Mucosa of gallbladder (tissue), 1 donor: ENCODE results near the gene FCHSD2. TPM values are rescaled to one million over a fixed set of nuclear protein-coding genes. Genes with fewer than 3 reads are reported as not detected.
"Not testable (repeated sequence)": the region's sequence is repeated elsewhere in the genome, so short reads cannot be mapped to it uniquely, and the experiment has no call there.

Experiments used
- DNase-seq: peaks from one replicate; pipeline ENCODE4 v3.0.0-alpha.2; 2020; ENCODE audit warnings: low spot score
- total RNA-seq: library from RNA; stranded (reverse); gene quantifications from one replicate; pipeline ENCODE4 v1.2.1, GENCODE V29; 2021
- donor health status: DM: no; HTN: no; CAD: no.

The FCHSD2 gene
- total RNA-seq, 1 donor from 2014 or later: 56.4 TPM

DNA sequence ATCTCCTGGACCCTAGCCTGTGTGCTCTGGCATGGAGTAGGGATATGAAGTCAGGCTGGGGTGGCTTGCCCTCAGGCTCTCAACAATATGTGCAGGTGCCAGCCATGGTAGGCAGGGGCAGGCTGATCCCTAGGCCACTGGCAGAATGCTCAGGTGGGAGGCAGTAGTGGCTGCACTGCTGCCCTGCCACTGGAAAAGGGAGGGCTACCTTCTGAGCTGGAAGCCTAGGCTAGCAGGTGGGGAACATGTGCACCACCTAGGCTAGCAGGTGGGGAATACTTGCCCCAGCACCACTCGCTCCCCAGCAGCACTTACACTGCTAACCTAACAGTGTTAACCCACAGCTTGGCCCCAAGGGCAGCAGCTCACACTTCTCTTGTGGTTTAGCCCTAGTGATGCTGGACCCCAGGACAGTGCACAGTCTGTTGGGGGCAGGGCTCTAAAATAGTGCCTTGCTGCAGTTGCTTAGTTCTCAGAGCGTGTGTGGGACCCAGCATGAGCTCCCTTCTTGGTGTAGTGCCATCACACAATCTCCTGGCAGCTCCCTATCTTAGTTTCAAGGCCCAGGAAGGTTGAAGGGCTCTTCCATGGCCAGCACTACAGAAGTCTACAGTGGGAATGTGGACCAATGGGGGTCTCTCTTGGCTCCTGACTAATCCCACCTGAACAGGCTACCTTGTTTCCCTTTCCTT is 130.8 kb downstream of the FCHSD2 start:
- no peak for DNase-seq

DNA sequence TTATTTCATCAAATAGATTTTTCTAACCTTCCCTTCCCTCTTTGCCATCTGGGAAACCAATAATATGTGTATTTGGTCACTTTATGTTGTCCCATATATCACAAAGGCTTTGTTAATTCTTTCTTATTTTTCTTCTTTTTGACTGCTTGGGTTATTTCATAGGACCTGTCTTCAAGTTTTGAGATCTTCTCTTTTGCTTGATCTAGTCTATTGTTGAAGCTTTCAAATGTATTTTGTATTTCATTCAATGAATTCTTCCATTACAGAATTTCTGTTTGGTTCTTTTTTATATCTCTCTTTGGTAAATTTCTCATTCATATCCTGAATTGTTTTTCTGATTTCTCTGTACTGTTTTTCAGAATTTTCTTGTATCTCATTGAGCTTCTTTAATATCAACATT is 132.1 kb downstream of the FCHSD2 start:
- DNase-seq: no peak

DNA sequence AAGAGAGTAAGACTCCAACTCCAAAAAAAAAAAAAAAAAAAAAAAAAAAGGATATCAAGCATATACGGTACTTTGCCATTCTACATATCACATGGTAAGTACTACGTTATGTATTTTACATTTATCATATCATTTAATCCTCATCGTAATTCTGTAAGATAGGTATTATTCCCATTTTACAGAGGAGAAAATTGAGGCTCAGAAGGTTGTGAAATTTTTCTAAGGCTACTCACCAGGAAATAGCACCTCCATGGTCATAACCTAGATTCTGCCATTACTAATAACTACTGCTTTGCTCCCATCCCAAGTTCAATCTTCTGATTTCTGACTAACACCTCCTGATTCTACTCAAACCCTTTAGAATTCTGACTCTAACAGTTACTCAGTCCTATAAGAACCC is 138.0 kb downstream of the FCHSD2 start:
- DNase-seq: no peak

DNA sequence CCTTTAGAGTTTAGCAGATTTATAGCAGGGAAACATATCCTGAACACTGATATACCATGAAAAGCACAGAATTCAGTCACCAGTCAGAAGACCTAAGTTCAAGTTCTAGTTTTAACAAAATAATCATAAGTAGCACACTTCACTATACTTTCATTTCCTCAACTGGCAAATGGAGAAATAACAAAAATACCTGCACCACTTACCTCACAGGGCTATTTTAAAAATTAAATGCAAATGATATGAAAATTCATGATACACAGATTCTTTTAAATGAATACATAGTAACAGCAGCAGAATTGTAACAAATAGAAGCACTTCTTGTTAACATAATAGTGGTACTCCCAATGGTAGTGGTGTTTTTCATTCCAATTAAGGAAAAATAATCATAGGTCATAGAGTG is 139.0 kb downstream of the FCHSD2 start:
- no peak for DNase-seq

DNA sequence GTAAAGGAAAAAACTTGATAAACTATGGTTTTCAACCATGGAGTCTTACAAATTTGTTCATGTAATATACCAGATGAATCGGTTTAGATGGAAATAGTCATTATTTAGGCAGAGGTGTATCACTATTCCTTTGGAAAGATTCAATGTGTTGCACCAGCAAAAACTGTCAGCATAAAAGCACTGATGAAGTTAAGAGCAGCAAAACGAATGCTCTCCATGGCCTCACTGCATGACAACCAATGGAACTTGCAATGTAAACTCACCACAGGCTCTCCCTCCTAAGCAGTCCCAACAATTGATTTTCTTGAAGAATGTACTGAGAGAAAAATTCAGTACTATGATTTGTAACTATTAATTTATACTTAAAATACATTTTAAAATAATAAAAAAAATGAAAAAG is 139.9 kb downstream of the FCHSD2 start:
- DNase-seq: no peak

DNA sequence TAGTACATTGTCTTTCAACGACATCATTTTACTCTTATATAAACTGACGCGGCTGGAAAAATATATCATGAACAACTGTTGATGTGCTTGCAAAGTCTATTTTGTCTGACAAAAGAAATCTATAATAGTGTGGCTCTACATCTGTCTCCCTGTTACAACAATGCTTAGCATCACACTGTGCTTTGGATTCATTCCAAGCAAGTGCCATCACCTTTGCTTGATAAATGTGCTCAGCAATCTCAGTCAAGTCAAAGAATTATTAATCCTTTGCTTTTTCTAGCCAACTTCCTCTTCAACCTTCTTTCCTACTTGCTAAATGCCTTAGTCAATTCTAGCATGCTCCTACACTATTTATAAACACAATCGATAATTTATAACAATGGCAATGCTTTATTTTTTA is 140.5 kb downstream of the FCHSD2 start:
- DNase-seq: peak; percentile 80

DNA sequence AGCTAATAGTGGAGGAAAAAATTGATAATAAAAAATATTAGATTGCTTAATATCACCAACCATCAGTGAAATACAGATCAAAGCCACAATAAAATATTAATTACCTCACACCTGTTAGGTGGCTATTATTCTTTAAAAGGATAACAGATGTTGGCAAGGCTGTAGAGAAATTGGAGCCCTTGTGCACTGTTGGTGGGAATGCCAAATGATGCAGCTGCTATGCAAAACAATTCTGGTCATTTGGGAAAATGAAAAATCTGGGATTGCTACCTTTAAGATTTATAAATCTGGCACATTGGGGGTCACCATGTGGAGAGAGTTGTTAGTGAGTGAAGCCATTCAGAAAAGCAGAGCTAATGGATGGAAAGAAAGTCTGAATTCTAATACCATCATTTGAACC is 143.4 kb downstream of the FCHSD2 start:
- no peak for DNase-seq

DNA sequence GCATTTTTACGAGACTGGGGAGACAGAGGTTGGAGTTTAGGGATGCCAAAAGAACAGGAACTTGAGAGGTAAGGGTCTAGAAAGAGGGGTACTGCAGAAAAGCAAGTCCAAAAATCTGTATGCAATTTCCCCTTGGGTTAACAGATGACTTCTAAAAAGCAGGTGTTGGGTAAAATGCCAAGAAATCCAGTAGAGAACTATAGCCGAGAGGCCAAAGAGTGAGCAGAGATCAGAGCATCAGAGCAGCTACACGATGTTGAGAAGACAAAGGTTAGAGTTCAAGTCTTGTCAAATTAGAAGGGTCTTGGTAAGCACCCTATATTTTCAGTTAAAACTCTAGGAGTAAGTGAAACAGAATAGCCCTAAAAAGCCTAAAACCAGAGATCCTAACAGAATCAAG is 145.2 kb downstream of the FCHSD2 start:
- no peak for DNase-seq

DNA sequence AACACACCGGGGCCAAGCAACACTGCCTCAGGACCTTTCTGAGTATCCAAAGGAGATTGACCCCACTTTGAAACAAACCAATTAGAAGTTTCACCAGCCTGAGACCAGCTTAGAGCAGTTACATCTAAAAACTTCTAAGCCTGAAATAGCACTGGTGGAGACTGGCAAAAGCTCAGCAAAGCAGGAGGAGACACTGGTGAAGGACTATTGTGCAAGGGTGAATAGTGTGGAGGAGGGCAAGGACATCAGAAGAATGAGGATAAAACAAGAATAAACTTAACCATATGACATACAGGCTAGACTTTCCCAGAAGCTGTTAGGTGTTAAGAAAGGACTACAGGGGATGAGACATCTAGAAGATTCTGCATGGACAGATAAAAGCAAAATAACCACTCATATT is 152.4 kb downstream of the FCHSD2 start:
- DNase-seq: no peak

DNA sequence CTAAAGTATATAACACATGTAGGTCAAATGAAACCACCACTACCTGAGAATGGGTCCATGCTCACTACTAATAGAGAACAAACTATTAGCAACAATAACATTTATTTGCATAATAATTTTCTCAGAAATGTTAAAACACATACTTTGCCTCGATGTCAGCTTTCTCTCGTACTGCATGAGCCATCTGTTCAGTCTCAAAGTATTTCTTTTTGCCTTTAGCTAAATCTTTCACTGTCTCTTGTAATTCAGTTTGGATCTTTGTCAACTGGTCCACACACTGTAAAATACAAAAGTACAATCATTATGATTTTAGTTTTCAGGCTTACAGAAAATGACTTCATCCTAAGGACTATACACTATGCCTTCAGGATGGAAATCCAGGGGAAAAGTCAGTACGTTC is 153.3 kb downstream of the FCHSD2 start:
- no peak for DNase-seq

DNA sequence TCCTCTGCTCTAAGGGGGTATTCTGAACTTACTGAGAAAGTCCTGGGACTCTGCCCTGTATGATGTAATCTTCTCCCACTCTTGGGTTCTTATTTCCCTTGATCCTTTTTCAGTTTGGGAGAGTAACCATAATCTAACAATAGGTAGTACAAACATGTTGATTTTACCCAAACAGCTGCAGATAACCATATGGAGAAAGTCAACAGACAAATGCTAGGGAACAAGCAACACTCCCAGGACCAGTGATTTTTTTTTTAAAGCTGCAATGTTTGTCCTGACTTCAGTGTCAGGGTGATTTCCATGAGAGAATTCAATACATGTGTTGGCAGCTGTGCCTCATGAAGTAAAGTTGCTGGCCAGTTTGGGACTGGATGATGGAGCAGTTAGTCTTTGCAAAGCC is 156.5 kb downstream of the FCHSD2 start:
- no peak for DNase-seq

DNA sequence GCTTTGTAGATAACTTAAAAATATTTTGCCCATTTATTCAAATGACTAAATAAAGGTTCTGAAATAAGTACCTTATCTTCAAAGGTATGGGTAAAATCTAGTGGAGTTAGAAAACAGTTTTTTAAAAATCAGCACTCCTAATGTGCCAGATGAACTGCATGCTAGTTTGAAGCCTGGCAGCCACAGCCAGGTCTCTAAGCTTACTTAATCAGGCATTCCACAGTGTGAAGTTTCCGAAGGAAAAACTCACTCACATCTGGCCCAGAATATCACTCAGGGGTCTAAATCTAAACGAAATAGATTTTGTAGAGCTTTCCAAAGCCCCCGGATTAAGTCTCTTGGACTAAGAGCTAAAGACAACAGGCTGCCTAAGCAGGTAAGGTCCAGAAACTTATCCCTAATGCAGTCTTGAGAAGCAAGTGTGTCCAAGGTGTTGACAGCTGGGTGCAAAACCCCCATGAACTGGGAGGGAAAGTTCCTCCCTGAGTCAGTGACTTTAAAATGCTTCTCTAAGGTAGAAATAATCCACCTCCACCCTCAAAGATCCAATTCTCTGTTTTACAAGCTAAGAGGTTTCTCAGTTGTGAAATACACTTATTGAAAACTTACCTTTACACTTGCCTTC is 157.6 kb downstream of the FCHSD2 start:
- DNase-seq: no peak

DNA sequence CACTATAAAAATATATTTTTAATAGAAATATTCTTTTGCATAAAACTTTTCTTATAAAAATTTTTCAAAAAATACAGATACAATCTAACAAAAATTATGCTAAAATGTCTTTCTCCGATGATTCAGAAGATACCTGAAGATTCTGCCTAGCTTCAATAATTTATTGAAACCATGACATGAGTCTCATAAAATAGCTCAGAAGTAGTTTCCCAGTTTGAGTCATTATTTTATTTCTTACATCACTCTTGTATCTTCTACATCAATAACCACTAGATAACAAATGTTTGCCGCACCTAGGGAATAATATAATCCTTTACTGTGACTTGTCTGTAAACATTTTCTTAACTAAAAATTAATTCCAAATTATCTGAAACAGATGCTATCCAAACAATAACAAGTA is 158.6 kb downstream of the FCHSD2 start:
- DNase-seq: no peak

DNA sequence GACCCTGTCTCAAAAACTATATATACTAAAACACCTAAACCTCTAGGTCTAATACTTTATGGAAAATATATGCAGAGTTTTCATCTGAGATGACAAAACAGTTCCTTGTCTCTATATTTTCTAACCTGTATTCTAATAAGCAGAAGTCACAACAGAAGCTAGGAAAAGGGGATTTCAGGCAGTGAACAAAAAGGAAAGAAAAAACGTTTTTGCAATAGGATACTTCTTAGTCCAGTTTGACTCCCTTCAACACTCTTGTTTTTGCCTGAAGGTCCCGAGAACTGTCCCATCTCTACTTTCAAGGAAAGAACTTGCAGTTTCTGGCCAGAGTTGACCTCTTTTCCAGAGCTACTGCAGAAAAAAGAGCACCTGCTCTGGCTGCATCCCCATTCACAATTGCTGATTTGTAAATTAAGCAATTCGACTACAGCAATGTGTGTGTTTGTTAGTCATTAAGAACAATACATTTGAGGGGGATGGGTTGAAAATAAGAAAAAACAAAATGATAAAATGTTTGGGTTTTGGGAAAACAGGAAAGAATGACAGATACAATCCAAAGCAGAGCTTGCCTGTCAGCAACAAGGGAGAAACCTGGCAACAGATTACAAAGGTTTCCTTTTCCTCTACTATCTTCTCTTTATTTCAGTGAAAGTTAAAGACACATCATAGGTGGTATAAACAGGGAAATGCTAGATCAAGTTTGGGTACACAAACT is 160.0 kb downstream of the FCHSD2 start:
- no peak for DNase-seq

DNA sequence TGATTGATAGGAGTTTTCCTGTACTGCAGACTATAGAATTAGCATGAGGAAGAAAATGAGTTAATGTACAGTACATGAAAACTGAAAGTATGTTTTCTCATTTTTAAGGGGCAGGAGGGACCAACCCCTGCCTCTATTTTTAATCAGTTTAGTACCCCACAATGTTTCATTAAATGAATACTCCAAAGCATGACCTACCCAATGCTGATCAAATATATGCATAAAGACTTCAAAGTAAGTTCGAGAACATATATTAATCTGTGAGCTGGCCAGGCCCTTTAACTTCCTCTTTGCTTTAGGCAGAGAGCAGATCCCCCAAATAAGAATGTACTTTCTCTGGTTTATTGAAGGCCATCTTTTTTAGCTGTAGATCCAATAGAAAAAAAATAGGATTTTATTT is 161.0 kb downstream of the FCHSD2 start:
- DNase-seq: no peak

DNA sequence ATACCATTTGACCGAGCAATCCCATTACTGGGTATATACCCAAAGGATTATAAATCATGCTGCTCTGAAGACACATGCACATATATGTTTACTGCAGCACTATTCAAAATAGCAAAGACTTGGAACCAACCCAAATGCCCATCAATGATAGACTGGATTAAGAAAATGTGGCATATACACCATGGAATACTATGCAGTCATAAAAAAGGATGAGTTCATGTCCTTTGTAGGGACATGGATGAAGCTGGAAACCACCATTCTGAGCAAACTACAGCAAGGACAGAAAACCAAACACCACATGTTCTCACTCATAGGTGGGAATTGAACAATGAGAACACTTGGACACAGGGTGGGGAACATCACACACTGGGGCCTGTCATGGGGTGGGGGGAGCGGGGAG is 164.3 kb downstream of the FCHSD2 start:
- not testable (repeated sequence) for DNase-seq

DNA sequence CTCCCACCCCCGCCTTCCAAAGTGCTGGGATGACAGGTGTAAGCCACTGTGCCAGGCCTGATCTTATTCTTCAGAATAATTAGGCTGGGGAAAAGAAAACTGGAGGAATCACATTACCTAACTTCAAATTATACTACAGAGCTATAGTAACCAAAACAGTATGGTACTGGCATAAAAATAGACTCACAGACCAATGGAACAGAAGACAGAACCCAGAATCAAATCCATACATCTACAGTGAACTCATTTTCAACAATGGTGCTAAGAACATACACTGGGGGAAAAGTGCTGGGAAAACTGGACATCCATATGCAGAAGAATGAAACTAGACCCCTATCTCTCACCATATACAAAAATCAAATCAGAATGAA is 165.6 kb downstream of the FCHSD2 start:
- DNase-seq: not testable (repeated sequence)

DNA sequence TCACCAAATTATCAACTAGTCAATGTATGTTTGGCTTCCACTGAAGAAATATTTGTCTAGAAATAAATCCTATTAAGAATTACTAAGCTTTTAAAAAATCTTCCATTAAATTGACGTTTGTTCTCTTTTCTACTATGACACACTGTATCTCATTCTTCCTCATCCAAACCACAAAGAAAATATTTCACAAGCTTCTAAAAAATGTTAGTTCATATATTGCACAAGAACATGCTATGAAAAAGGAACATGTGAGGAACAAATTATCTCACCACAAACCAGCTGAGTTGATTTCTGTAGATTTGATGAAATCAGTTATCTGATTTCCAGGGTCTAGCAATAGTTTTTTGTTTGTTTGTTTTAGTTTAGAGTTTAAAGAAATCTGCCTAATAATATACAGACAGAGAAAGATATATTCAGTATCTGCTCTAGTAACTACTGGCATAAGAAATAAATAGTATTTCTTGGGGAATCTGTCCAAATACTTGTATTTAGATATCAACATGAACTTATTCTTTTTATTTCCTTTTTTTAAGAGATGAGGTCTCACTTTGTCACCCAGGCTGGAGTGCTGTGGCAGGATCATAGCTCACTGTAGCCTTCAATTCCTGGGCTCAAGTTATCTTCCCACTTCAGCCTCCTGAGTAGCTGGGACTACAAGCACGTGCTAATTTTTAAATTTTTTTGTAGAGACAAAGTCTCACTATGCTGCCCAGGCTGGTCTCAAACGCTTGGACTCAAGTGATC is 166.2 kb downstream of the FCHSD2 start:
- DNase-seq: no peak

DNA sequence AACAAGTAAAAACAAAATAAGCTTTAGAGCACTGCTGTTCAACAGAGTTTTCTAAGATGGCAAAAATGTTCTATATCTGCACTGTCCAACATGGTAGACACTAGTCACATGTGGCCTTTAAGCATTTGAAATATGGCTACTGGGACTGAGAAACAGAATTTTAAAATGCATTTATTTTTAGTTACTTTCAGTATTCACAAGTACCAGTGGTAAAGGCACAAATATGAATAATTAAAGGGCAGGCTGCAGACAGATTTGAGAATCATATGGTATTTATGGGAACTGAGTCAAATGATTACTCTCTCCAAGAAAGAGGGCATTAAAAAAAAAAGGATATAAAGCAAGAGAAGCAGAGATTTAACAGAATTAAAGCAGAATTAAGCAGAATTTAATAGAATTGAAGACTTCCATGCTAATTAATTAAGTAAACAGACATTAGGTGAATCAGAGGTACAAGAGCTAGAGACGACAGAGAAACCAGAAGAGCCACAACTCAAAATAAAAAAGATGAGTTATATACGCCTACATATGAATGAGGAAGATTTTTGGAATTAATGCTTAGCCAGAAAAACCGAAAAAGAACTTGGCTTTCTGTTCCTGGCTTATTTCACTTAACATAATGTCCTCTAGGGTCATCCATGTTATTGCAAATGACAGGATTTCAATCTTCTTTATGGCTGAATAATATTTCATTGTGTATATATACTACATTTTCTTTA is 167.5 kb downstream of the FCHSD2 start:
- no peak for DNase-seq

DNA sequence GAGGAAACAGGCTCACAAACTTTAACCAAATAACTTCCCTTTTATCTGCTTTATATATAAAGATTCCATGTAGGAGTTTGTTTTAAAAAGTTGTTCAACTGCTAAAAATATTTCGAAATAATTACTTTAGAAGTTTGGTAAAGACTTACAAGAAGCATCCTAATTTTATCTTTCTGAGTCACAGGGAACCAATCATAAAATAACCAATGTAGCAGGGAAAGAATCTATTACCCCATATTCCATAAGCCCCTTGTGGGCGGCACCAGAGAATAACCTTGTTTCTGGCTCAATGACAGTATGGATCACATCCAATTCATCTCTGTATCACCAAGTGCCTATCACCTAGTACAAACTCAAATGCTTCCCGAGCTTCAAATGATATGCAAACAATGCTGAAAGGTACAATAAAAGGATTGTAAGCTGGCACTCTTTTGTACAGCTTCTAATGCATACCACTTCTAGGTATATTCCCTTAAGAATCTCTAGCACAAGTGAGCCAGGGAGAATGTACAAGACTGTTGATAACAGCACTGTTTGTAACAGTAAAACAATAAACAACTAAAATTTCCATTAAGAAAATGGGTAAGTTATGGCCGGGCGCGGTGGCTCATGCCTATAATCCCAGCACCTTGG is 169.5 kb downstream of the FCHSD2 start:
- DNase-seq: no peak

DNA sequence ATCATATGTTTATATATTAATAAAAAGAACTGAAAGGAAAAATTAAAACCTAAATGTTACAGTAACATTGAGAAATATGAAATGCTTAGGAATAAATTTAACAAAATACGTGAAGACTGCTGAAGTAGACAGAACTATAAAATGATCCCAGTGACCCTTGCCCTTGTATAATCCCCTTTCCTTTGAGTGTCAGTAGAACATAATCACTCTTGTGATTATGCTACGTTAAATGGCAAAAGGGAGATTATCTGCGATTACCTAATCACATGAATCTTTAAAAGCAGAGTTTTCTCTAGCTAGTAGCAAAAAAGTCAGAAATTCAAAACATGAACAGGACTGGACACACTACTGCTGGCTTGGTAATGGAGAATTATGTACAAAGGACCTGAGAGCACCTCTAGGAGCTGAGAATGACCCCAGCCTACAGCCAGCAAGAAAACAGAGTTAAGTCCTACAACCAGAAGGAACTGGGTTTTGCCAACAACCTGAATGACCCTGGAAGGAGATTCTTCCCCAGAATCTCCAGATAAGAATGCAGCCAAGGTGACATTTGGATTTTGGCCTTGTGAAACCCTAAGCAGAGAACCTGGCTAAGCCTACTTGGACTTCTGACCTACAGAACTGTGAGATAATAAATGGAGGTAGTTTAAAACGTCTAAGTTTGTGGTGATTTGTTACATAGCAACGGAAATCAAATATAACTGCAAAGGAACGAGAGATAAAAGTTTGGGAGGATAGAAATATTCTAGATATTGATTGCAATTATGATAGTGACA is 170.7 kb downstream of the FCHSD2 start:
- no peak for DNase-seq
